Measurements from ENCODE around the gene CAPSL.

Gene CAPSL

DNA sequence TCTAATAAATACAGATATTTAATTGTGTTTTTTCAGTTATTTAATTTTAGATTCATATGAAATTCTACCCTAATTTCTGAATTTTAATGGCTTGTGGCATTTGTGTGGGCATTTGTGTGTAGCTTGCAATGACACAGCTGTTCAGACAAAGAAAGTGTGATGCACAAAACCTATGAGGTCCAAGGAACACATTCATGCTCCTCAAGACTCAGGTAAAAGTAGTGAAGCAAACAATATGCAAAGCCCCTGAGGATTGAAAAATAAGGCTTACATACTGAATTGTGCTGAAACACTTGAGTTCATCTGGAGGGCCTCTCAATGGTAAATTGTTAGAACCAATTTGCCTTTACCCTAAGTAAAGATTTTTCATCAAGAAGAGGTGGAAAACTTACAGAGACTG lies 53.6 kb downstream of the CAPSL start:
- Histone ChIP-seq H3K36me3 (ENCODE audit: insufficient read depth, insufficient read length, low read length) (no peaks in the 10 kb centered on the region), H3K4me1 (ENCODE audit: insufficient read depth, insufficient read length) (no peaks in the 10 kb centered on the region), H3K9me3 (ENCODE audit: insufficient read depth, low read length) (no peaks in the 10 kb centered on the region), H3K27me3 (ENCODE audit: insufficient read depth, insufficient read length) (no peaks in the 10 kb centered on the region), H3K9ac (ENCODE audit: insufficient read length, low read depth) (no peak overlapping the region), H3K4me3 (ENCODE audit: insufficient read length, low read depth) (no peak overlapping the region)
- no peak for DNase-seq (ENCODE audit: low read depth, low spot score)
- TF ChIP-seq SUZ12 (IDR thresholded peaks at IDR 0.05; ENCODE audit: extremely low read depth, insufficient read depth, insufficient read length) (no peak), YY1 (IDR thresholded peaks at IDR 0.05; ENCODE audit: insufficient read depth, insufficient read length) (no peak), ZNF274 (IDR thresholded peaks at IDR 0.05; ENCODE audit: low read depth, low read length) (no peak)

DNA sequence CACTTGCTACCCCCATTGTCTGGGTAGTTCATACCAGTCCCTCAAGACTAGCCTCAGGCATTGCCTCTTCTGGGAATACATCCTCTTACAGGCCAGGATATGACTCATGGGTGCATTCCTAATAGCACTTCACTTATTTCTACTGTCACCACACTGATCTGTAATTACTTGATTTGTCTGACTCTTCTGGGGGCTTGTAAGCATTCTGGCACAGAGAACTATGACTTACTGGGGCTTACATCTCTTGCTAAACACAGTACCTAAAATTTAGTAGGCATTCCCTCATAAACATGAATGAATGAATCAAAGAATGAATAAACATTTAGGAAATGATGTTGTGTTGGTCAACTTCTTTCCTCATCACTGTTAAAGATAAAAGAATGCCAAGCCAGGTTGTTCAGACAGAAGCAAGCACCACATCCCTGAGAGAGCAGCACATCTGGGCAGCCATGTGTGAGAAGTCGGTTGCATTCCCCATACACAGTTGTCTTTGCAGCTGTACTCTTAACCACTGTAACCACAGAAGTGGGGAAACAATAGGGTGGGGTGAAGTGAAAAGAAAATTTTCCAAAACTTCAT lies 54.1 kb downstream of the CAPSL start:
- DNase-seq (ENCODE audit: low read depth, low spot score): peak; percentile 1
- Histone ChIP-seq H3K9me3 (ENCODE audit: insufficient read depth, low read length) (no peaks in the 10 kb centered on the region), H3K4me3 (ENCODE audit: insufficient read length, low read depth) (no peak overlapping the region), H3K4me1 (ENCODE audit: insufficient read depth, insufficient read length) (no peaks in the 10 kb centered on the region), H3K9ac (ENCODE audit: insufficient read length, low read depth) (no peak overlapping the region), H3K36me3 (ENCODE audit: insufficient read depth, insufficient read length, low read length) (no peaks in the 10 kb centered on the region), H3K27me3 (ENCODE audit: insufficient read depth, insufficient read length) (no peaks in the 10 kb centered on the region)
- no peak for TF ChIP-seq YY1 (IDR thresholded peaks at IDR 0.05; ENCODE audit: insufficient read depth, insufficient read length)
- no peak for TF ChIP-seq SUZ12 (IDR thresholded peaks at IDR 0.05; ENCODE audit: extremely low read depth, insufficient read depth, insufficient read length)
- no peak for TF ChIP-seq ZNF274 (IDR thresholded peaks at IDR 0.05; ENCODE audit: low read depth, low read length)

DNA sequence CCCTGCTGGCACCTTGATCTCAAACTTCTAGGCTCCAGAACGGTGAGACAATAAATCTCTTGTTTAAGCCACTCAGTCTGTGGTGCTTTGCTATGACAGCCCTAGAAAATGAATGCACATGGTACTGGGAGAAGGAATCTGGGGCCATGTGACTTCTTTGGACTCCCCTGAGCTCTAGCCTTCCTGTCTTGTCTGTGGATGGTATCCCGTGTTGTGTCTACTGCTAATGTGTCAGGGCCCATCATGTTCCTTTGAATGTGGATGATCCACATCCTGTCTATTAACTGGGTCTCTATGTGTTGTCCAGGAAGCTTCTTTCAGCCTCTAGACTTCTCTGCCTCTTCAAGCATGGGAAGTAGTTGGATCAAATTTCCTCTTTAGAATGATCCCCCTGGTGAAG lies 56.7 kb downstream of the CAPSL start:
- no peak for DNase-seq (ENCODE audit: low read depth, low spot score)
- Histone ChIP-seq H3K9ac (ENCODE audit: insufficient read length, low read depth) (no peak overlapping the region), H3K27me3 (ENCODE audit: insufficient read depth, insufficient read length) (no peaks in the 10 kb centered on the region), H3K36me3 (ENCODE audit: insufficient read depth, insufficient read length, low read length) (no peaks in the 10 kb centered on the region), H3K4me1 (ENCODE audit: insufficient read depth, insufficient read length) (no peaks in the 10 kb centered on the region), H3K9me3 (ENCODE audit: insufficient read depth, low read length) (no peaks in the 10 kb centered on the region; the same call in 1 of the 2 replicates), H3K4me3 (ENCODE audit: insufficient read length, low read depth) (no peak overlapping the region)
- no peak for TF ChIP-seq YY1 (IDR thresholded peaks at IDR 0.05; ENCODE audit: insufficient read depth, insufficient read length)
- TF ChIP-seq ZNF274 (IDR thresholded peaks at IDR 0.05; ENCODE audit: low read depth, low read length): no peak
- TF ChIP-seq SUZ12 (IDR thresholded peaks at IDR 0.05; ENCODE audit: extremely low read depth, insufficient read depth, insufficient read length): no peak

DNA sequence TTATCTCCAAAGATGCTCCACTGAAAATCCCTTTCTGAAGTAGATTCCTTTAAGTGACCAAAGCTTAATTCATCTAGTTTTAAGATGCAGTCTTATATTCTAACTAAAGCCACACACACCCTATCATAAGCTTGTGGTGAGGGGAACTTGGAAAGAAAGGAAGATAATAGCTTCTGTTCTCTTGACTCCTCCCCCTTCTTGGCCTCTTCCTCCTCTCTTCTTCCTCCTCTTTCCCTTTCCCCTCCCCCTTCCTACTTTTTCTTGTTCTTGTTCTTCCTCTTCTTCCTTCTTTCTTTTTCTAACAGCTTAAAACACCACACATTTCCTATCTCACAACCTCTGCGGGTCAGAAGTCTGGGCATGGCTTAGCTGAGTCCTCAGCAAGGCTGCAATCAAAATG lies 58.3 kb downstream of the CAPSL start:
- no peaks in the 10 kb centered on the region for H3K36me3 ChIP-seq (ENCODE audit: insufficient read depth, insufficient read length, low read length)
- no peaks in the 10 kb centered on the region for H3K27me3 ChIP-seq (ENCODE audit: insufficient read depth, insufficient read length)
- no peaks in the 10 kb centered on the region; the same call in 1 of the 2 replicates for H3K9me3 ChIP-seq (ENCODE audit: insufficient read depth, low read length)
- DNase-seq (ENCODE audit: low read depth, low spot score): no peak
- no peak overlapping the region for H3K9ac ChIP-seq (ENCODE audit: insufficient read length, low read depth)
- no peaks in the 10 kb centered on the region for H3K4me1 ChIP-seq (ENCODE audit: insufficient read depth, insufficient read length)
- TF ChIP-seq YY1 (IDR thresholded peaks at IDR 0.05; ENCODE audit: insufficient read depth, insufficient read length): no peak
- no peak for TF ChIP-seq ZNF274 (IDR thresholded peaks at IDR 0.05; ENCODE audit: low read depth, low read length)
- no peak for TF ChIP-seq SUZ12 (IDR thresholded peaks at IDR 0.05; ENCODE audit: extremely low read depth, insufficient read depth, insufficient read length)
- no peak overlapping the region for H3K4me3 ChIP-seq (ENCODE audit: insufficient read length, low read depth)

DNA sequence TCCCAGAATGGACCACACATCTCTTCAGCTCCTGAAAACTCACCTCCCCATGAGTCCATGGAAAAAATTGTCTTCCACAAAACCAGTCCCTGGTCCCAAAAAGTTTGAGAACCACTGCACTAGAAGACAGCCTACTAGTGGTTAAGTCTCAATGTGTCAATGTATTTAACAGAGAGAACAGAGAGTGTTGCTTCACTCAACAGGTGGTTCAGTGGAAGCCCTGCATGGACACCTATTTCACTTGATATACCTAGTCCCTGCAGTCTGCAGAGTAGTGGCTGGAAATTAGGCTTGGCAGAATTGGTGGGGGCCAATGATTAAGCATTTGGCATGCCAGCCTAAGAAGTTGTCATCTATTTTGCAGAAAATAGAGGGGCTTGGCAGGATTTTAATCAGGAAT lies 58.8 kb downstream of the CAPSL start:
- no peaks in the 10 kb centered on the region for H3K4me1 ChIP-seq (ENCODE audit: insufficient read depth, insufficient read length)
- H3K9ac ChIP-seq (ENCODE audit: insufficient read length, low read depth): no peak overlapping the region
- no peak for DNase-seq (ENCODE audit: low read depth, low spot score)
- H3K4me3 ChIP-seq (ENCODE audit: insufficient read length, low read depth): no peak overlapping the region
- no peaks in the 10 kb centered on the region; the same call in 1 of the 2 replicates for H3K9me3 ChIP-seq (ENCODE audit: insufficient read depth, low read length)
- no peaks in the 10 kb centered on the region for H3K36me3 ChIP-seq (ENCODE audit: insufficient read depth, insufficient read length, low read length)
- TF ChIP-seq SUZ12 (IDR thresholded peaks at IDR 0.05; ENCODE audit: extremely low read depth, insufficient read depth, insufficient read length): no peak
- TF ChIP-seq ZNF274 (IDR thresholded peaks at IDR 0.05; ENCODE audit: low read depth, low read length): no peak
- no peak for TF ChIP-seq YY1 (IDR thresholded peaks at IDR 0.05; ENCODE audit: insufficient read depth, insufficient read length)
- H3K27me3 ChIP-seq (ENCODE audit: insufficient read depth, insufficient read length): no peaks in the 10 kb centered on the region

DNA sequence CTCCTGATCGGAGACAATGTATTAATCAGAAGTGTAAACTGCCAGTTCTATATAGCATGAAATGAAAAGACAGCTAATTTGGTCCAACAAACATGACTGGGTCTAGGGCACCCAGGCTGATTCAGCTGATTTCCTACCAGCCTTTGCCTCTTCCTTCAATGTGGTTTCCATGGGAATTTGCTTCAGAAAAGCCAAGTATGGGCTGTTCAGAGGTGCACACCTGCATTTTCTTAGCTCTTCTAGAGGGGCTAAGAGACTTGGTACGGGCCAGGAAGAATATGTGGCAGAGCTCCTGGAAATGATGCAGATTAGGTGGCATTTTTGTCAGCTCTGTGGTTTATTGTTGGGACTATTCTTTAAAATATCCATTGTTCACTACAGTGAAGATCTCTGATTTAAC lies 59.3 kb downstream of the CAPSL start:
- no peak for DNase-seq (ENCODE audit: low read depth, low spot score)
- Histone ChIP-seq H3K27me3 (ENCODE audit: insufficient read depth, insufficient read length) (no peaks in the 10 kb centered on the region), H3K9me3 (ENCODE audit: insufficient read depth, low read length) (no peaks in the 10 kb centered on the region; the same call in 1 of the 2 replicates), H3K4me1 (ENCODE audit: insufficient read depth, insufficient read length) (no peaks in the 10 kb centered on the region), H3K4me3 (ENCODE audit: insufficient read length, low read depth) (no peak overlapping the region), H3K36me3 (ENCODE audit: insufficient read depth, insufficient read length, low read length) (no peaks in the 10 kb centered on the region), H3K9ac (ENCODE audit: insufficient read length, low read depth) (no peak overlapping the region)
- TF ChIP-seq SUZ12 (IDR thresholded peaks at IDR 0.05; ENCODE audit: extremely low read depth, insufficient read depth, insufficient read length): no peak
- TF ChIP-seq YY1 (IDR thresholded peaks at IDR 0.05; ENCODE audit: insufficient read depth, insufficient read length): no peak
- no peak for TF ChIP-seq ZNF274 (IDR thresholded peaks at IDR 0.05; ENCODE audit: low read depth, low read length)

DNA sequence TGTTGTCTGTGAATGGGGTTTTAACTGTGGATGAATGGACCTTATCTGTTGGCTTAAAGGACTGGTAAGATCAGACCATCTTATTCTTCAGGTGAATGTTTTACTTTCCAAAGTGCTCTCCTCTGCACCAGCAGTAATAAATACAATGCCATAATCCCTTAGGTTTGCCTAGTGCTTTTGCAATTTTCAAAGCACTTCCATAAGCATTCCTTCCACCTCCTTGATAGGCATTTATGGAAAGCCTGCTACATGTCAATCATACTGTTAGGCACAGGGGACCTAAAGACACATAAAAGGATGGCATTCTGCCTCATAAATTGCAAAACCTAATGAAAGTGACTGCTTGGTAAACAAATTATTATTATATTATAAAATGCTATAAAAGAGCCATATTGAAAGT lies 60.3 kb downstream of the CAPSL start:
- no peaks in the 10 kb centered on the region for H3K36me3 ChIP-seq (ENCODE audit: insufficient read depth, insufficient read length, low read length)
- no peak overlapping the region for H3K4me3 ChIP-seq (ENCODE audit: insufficient read length, low read depth)
- H3K4me1 ChIP-seq (ENCODE audit: insufficient read depth, insufficient read length): no peaks in the 10 kb centered on the region
- no peaks in the 10 kb centered on the region; the same call in 1 of the 2 replicates for H3K9me3 ChIP-seq (ENCODE audit: insufficient read depth, low read length)
- TF ChIP-seq SUZ12 (IDR thresholded peaks at IDR 0.05; ENCODE audit: extremely low read depth, insufficient read depth, insufficient read length) (no peak), YY1 (IDR thresholded peaks at IDR 0.05; ENCODE audit: insufficient read depth, insufficient read length) (no peak), ZNF274 (IDR thresholded peaks at IDR 0.05; ENCODE audit: low read depth, low read length) (no peak)
- H3K9ac ChIP-seq (ENCODE audit: insufficient read length, low read depth): no peak overlapping the region
- no peak for DNase-seq (ENCODE audit: low read depth, low spot score)
- H3K27me3 ChIP-seq (ENCODE audit: insufficient read depth, insufficient read length): no peaks in the 10 kb centered on the region

All from NT2/D1 (cell line).